H7 (cell line): Measurements from ENCODE around the gene CSTF3. TPM values are rescaled to one million over a fixed set of nuclear protein-coding genes. Genes with fewer than 3 reads are reported as not detected.
"Not testable (repeated sequence)": the region's sequence is repeated elsewhere in the genome, so short reads cannot be mapped to it uniquely, and the experiment has no call there.

Experiments used
- DNase-seq: peaks from one replicate; pipeline ENCODE4 v3.0.0; 2012
- H3K27me3 ChIP-seq: 2 replicates; pipeline ENCODE4 v1.6.0; 2011; ENCODE audit warnings: mild to moderate bottlenecking, low read length; ENCODE audit not compliant: control insufficient read depth, insufficient read depth
- H3K36me3 ChIP-seq: replicated peaks from 2 replicates; pipeline ENCODE4 v1.5.1; 2011; ENCODE audit warnings: low read length; ENCODE audit not compliant: control insufficient read depth, insufficient read depth
- H3K4me3 ChIP-seq: 2 replicates; pipeline ENCODE4 v1.5.1; 2011; ENCODE audit warnings: low read depth, mild to moderate bottlenecking, control low read depth, low read length, moderate library complexity; ENCODE audit not compliant: insufficient read depth
- total RNA-seq: library from RNA; depleted of rRNA; stranded (reverse); fragments of >200 nt; shearing (Covaris generic); gene quantifications from 2 replicates; pipeline ENCODE4 v1.2.3, GENCODE V29; 2014

Gene CSTF3
- total RNA-seq, 1 experiment from 2014 or later, result 31.6 TPM

DNA sequence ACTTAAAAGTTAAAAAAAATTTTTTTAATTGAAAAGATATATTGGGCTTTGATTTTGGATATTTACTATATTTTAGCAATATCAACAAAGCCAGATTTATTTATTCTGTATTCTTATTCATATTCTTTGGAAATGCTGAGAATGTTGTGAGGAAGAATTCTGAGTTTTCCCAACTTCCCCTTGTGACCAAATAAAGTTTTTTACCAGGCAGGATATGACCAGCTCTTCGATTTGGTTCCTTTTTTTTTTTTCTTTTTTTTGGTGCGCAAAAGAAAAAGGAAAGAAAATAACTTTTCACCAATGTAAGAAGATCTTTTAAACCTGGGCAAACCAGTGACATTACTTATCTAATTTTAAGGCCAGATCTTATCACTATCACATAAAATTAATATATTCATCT lies 109.0 kb downstream of the CSTF3 start:
- no peak for DNase-seq
- Histone ChIP-seq H3K4me3 (no peak overlapping the region), H3K36me3 (no peaks in the 10 kb centered on the region), H3K27me3 (no peaks in the 10 kb centered on the region)

DNA sequence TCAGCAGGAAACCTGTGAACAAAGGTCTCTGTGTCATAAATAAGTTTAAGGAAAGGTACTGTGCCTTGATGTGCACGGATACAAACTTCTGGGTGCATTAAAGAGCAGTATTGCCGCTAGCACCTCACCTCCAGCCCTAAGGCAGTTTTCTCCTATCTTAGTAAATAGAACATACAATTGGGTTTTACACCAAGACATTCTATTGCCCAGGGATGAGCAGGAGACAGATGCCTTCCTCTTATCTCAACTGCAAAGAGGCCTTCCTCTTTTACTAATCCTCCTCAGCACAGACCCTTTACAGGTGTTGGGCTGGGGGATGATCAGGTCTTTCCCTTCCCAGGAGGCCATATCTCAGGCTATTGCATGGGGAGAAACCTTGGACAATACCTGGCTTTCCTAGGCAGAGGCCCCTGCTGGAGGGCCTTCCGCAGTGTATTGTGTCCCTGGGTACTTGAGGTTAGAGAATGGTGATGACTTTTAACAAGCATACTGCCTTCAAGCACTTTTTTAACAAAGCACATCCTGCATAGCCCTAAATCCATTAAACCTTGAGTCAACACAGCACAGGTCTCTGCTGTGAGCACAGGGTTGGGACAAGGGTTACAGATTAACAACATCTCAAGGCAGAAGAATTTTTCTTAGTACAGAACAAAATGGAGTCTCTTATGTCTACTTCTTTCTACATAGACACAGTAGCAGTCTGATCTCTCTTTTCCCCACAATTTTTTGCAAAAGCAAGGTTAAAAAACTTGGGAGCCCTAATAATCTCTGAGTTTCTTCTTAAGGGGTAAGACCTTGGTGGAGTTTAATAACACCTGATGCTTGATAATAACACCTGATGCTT lies 111.5 kb downstream of the CSTF3 start:
- not testable (repeated sequence) for H3K36me3 ChIP-seq, DNase-seq, H3K4me3 ChIP-seq, H3K27me3 ChIP-seq

DNA sequence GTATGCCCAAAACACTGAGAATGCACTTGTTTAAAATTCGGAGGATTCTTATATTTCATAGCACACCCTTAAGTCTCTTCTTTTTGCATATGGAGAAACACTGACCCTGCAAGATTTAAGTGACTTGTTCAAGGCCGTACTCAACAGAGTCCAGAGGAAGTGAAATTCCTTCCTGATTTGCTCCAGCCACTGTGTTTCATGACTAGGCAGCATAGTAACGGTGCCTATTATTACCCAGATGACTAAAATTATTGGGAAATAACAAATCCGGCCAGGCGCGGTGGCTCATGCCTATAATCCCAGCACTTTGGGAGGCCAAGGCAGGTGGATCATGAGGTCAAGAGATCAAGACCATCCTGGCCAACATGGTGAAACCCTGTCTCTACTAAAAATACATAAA lies 112.6 kb downstream of the CSTF3 start:
- not testable (repeated sequence) for H3K4me3 ChIP-seq, H3K27me3 ChIP-seq, DNase-seq, H3K36me3 ChIP-seq

DNA sequence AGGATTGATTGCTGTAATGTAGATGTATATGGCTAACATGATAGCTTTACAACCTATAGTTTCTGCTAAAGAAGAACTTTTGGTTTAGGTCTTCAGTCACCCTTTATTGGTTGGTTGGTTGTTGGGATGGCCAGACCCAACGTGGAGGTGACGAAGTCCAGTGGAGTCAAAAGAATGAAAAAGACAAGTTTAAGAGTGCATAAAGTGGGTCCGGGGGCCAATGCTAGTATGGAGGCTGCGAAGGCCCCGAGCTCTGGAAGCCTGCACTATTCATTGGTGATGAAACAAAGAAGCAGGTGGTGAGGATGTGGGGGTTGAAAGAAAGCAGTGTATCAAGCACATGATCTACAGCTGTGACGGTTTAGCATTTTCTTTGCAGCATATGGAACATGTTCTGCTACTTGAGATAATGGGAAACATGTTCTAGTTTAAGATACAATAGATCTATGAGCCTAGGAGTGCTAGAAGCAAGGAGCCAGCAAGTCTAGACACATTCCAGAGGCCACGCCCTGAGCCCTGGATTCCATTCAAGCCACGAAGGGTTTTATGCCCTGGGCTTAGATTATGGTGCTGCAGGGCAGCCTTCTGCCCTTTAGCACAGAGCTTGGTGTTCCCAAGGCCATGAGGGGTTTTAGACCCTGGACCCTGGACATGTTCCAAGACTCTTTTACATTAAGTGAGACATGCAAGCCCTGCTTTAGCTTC lies 115.6 kb downstream of the CSTF3 start:
- DNase-seq, result no peak

DNA sequence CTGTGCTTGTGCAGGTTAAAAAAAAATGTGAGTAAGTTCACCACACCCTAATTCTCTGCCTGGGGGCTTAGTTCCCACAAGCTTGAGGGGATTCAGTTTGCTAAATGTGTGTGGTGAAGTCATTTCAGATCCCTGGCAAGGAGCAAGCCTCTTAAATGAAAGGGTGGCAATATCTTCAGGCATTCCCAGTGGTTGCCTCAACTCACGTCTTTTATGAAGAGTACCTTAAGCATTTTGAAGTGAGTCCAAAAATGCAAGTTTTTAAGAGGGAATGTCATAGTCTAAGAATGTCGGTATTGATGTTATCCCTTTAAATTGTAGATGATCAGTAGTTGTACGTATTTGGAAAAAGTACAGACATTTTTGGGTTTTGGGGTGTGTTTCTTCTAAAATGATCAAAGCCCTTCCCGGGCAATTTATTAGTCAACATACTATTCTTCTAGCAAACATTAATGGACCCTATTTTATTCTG lies 117.0 kb downstream of the CSTF3 start:
- no peak overlapping the region for H3K4me3 ChIP-seq
- H3K27me3 ChIP-seq, result no peaks in the 10 kb centered on the region; the same call in 1 of the 2 replicates
- peaks cover 7% of the 10 kb centered on the region for H3K36me3 ChIP-seq
- no peak for DNase-seq

More for the DNA sequence above, 115.6 kb downstream of the CSTF3 start:
- no peaks in the 10 kb centered on the region for H3K27me3 ChIP-seq
- peaks cover 7% of the 10 kb centered on the region for H3K36me3 ChIP-seq
- H3K4me3 ChIP-seq, result no peak overlapping the region

DNA sequence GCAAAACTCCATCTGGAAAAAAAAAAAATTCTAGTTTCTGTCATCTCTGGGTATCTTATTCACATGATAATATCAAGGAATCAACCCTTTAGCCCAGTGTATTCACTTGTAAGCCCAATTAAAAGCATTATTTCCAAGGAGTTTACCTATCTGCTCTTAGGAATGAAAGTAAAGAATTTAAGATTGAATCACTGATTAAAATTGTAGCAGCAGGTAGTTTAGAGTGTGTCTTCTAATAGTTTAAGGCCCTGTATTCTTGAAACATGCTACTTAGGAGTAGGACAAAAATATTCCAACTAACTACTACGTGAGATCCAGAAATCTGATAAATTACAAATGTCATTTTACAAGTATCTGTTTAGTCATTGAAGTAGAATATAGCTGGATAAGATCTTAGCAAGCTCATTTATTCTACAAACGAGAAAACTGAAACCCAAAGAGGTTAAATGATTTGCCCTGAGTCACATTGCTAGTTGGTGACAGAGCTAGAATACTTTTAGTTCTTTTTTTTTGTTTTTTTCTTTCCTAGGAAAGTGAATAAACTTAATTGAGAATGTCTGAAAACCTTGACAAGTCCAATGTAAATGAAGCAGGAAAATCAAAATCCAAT lies 118.0 kb downstream of the CSTF3 start:
- Histone ChIP-seq H3K27me3 (no peaks in the 10 kb centered on the region; the same call in 1 of the 2 replicates), H3K36me3 (peaks cover 7% of the 10 kb centered on the region), H3K4me3 (no peak overlapping the region)
- DNase-seq, result no peak

DNA sequence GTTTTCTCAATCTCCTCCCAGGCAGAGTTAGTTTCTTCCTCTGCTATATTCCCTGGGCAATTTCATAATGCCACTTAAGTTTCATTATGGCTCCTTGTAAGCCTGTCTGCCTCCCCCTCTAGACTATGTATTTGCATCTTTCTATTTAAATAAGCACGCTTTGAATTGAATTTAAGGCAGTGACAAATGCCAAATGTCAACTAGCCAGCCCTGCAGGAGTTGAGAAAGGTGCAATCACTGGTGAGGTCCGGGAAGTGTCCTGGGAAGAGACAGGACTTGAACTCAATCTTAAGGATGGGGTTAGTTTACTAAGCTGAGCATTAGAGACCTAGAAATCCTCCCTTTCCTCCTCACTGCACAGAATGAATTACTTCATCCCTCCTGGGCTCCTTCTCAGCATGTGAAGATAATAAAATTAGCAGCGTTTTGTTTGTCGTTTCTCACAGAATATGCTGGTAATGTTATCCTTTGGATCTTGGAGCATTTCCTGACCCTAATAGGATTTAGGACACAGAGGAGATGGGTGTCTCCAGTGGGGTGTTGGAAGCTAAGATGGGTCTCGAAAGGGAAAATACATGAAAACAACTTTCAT lies 120.3 kb downstream of the CSTF3 start:
- H3K4me3 ChIP-seq, result no peak overlapping the region; the same call in 1 of the 2 replicates
- H3K27me3 ChIP-seq, result no peaks in the 10 kb centered on the region; the same call in 1 of the 2 replicates
- peaks cover 5% of the 10 kb centered on the region for H3K36me3 ChIP-seq
- DNase-seq, result no peak

DNA sequence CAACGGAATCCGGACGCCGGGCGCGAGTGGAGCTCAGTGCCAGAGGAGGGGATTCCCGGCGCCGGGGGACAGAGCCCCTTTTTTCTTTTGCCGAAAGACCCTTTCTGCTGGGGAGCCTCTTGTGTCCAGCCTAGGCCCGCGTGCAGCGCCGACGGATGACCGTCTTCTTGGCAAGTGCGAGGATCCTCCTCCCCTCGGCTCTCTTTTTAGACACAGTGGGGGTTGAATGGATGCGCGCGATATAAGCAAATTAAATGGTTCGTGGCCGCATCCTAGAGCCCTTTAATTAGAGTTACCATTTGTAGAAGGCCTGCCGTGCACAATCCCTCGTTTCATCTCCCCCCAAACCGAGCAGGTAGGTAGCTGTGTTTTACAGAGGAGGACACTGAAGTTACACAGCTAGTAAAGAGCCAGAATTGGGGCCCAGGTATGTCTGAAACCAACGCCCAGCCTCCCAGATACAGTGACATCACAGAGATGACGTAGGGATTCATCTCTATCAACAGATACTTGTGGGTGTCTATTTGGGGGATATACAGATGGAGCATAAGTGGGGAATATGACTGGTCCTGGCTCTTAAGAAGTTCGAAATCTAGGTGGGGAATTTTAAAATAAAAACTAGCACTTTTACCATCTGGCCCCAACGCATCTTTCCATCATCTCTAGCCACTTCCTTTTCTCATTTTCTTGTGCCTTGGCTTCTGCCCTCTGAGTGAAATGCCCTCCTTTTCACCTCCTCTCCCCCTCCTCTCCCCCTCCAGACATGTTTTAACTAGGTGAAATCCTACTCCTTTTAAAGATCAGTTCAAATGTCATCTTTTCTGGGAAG lies 121.0 kb downstream of the CSTF3 start:
- no peak for DNase-seq
- peak overlapping the region; percentile 85 for H3K4me3 ChIP-seq
- H3K36me3 ChIP-seq, result peaks cover 4% of the 10 kb centered on the region
- no peaks in the 10 kb centered on the region; the same call in 1 of the 2 replicates for H3K27me3 ChIP-seq

DNA sequence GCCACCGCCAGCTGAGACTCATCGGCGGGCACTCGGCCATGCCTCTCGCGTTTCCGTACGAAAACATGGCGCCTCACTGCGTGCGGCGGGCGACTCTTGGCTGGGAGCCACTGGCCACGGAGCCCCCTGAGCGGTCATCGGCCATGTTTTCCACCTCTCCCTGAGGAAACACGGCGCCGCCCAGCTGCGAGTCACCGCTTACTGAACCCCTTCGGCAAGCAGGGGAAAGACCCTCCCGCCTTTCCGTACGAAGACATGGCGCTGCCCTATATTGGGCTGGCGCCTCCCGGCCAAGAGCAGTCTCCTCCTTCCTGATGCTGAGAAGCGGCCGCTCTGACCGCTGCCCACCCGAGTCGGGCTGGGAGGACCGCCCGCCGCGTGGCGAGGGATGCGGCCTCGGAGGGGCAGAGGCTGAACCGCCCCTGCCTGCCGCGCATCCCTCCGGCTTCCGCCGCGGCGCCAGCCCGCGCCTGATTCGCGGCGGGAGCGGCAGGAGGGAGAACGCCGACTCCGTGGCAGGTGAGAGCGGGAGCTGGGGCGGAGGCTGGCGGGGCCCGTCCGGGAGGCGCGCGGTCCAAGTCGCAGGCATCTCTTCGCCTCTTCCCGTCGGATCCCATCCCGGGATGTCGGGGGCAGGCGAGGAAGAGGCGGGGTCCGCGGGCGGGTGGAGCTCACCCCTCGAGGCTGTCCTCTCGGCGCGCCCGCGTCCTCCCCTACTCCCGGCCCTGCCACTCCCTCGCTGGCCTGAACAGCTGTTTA lies 121.8 kb downstream of the CSTF3 start, which contains the start of gene TCP11L1:
Gene TCP11L1, plus strand, starts transcription at position 299 of the 759 bp plus-strand sequence. CDS start 4,202 bp downstream, outside the sequence.
- H3K4me3 ChIP-seq, result peak within 1 kb of the TSS; percentile 85

DNA sequence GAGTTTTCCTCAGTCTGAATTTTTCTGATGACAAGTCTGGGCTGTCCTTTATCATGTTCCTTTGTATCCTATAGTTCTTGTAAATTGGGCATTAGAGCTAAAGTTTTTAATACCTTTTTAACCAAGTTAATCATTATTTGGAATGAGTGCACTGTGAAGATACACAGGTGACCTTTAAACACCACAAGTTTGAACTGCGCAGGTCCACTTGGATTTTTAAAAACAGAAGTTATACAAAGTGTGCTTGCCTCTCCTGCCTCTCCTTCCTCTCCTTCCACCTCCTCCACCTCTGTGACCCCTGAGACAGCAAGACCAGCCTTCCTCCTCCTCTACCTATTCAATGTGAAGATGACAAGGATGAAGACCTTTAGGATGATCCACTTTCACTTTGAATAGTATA lies 126.3 kb downstream of the CSTF3 start:
- Histone ChIP-seq H3K4me3 (no peak overlapping the region), H3K36me3 (no peaks in the 10 kb centered on the region), H3K27me3 (no peaks in the 10 kb centered on the region; the same call in 1 of the 2 replicates)
- no peak for DNase-seq

More for the DNA sequence above, 121.8 kb downstream of the CSTF3 start, which contains the start of gene TCP11L1:
- no peaks in the 10 kb centered on the region; the same call in 1 of the 2 replicates for H3K27me3 ChIP-seq
- DNase-seq, result peak; percentile 92
- H3K36me3 ChIP-seq, result peaks cover 4% of the 10 kb centered on the region
